GM19043 (cell line): Measurements from ENCODE around the gene PTGER2.

Experiments used
- ATAC-seq: cut with Tn5 transposase; IDR thresholded peaks from one replicate; pipeline ENCODE4 v1.9.1; 2021; ENCODE audit warnings: low read depth; ENCODE audit not compliant: unreplicated experiment

Gene PTGER2

GRCh38 chr14:52313903-52314594 lies at the start of gene PTGER2:
PTGER2 (plus strand) TSS chr14:52314312; CDS start chr14:52314549, 237 bp downstream.
- peak; percentile 42 for ATAC-seq

- ATAC-seq, result no peak
Observed at GRCh38 chr14:52265253-52265652, 48.9 kb upstream of the PTGER2 start.

GRCh38 chr14:52266179-52266578 lies 47.9 kb upstream of the PTGER2 start:
- ATAC-seq, result no peak

- no peak for ATAC-seq
Observed at GRCh38 chr14:52266782-52267181, 47.3 kb upstream of the PTGER2 start.

GRCh38 chr14:52267501-52268278 lies 46.4 kb upstream of the PTGER2 start, which contains the start of gene PTGDR:
PTGDR (plus strand) TSS chr14:52267698; CDS start chr14:52267815, 117 bp downstream.
- ATAC-seq, result no peak

- ATAC-seq, result no peak
Observed at GRCh38 chr14:52268279-52269061, 45.6 kb upstream of the PTGER2 start.

GRCh38 chr14:52269100-52269499 lies 45.0 kb upstream of the PTGER2 start:
- ATAC-seq, result no peak

GRCh38 chr14:52269982-52270381 lies 44.1 kb upstream of the PTGER2 start:
- no peak for ATAC-seq

GRCh38 chr14:52271538-52271937 lies 42.6 kb upstream of the PTGER2 start:
- no peak for ATAC-seq

GRCh38 chr14:52272375-52272774 lies 41.7 kb upstream of the PTGER2 start:
- ATAC-seq, result no peak

- no peak for ATAC-seq
Observed at GRCh38 chr14:52275372-52275771, 38.7 kb upstream of the PTGER2 start.

- ATAC-seq, result no peak
Observed at GRCh38 chr14:52277552-52277951, 36.6 kb upstream of the PTGER2 start.

- no peak for ATAC-seq
Observed at GRCh38 chr14:52279408-52279807, 34.7 kb upstream of the PTGER2 start.

- no peak for ATAC-seq
Observed at GRCh38 chr14:52283099-52283498, 31.0 kb upstream of the PTGER2 start.

GRCh38 chr14:52286661-52287649 lies 27.2 kb upstream of the PTGER2 start:
- ATAC-seq, result no peak

GRCh38 chr14:52296378-52296777 lies 17.7 kb upstream of the PTGER2 start:
- no peak for ATAC-seq

GRCh38 chr14:52298795-52299194 lies 15.3 kb upstream of the PTGER2 start:
- ATAC-seq, result no peak

- ATAC-seq, result no peak
Observed at GRCh38 chr14:52299692-52300278, 14.3 kb upstream of the PTGER2 start.

- ATAC-seq, result no peak
Observed at GRCh38 chr14:52303236-52303635, 10.9 kb upstream of the PTGER2 start.
